K562 (cell line): Measurements from ENCODE around the gene CXXC4.

ENCODE experiments used
- FOXA3 ChIP-seq, 2 experiments: fragments of 450-650 bp in 1 of 2; sonication (generic) in 1 of 2; formaldehyde crosslinking; IDR thresholded peaks in 1 of 2; conservative IDR thresholded peaks in 1 of 2; 2 replicates each; pipeline versions ENCODE4 v1.4.0 to v1.8.0; 2020 to 2022; ENCODE audit warnings: mild to moderate bottlenecking in 2 of 2, missing genetic modification reagents in 1 of 2
- NFXL1 ChIP-seq: fragments of 450-650 bp; formaldehyde crosslinking; IDR thresholded peaks from 2 replicates; pipeline ENCODE4 v1.4.0; 2021; ENCODE audit warnings: mild to moderate bottlenecking
- SP1 ChIP-seq: sonication (generic); formaldehyde crosslinking; IDR thresholded peaks from 2 replicates; pipeline ENCODE4 v1.8.1; 2022; ENCODE audit warnings: mild to moderate bottlenecking, missing genetic modification reagents
- TF ChIP-seq, protein P1 (sequence below), 3 experiments: IDR thresholded peaks in 2 of 3; conservative IDR thresholded peaks in 1 of 3; 2 replicates each; pipeline ENCODE4 v1.5.1; 2011 to 2012; ENCODE audit warnings: low read length in 3 of 3, mild to moderate bottlenecking in 3 of 3, control low read depth in 2 of 3, improper control_type of control experiment in 1 of 3, inconsistent platforms in 1 of 3, low read depth in 1 of 3, mixed read lengths in 1 of 3, moderate library complexity in 1 of 3; ENCODE audit not compliant: insufficient read depth in 2 of 3
- TF ChIP-seq, protein P2 (sequence below), 2 experiments: fragments of 250-450 bp in 1 of 2; fragments of 450-650 bp in 1 of 2; sonication (Bioruptor Pico) in 1 of 2; IDR thresholded peaks; 2 replicates each; pipeline versions ENCODE4 v1.6.1 to v1.8.0; 2016 to 2021; ENCODE audit warnings: mild to moderate bottlenecking in 2 of 2, moderate library complexity in 2 of 2, missing compliant biosample characterization in 1 of 2, missing genetic modification characterization in 1 of 2

DNA sequence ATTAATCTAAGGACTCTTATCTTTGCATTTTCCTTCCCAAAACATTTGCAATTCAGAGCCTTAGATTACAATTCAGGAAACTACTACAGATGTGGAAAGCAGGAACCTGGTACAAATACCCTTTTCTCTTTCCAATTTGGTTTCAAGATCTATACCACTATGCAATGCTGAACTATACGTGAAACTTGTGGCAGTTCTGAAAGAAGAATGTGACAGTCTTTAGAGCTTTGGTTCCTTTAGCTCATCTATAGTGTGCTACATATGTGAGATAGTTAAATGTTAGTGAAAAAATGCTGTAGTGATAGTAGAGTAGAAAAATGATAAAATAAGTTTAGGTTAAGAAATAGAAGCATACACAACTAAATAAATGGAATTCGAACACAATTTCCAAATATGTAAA is 50.0 kb downstream of the CXXC4 start:
- TF ChIP-seq, protein P1, sequence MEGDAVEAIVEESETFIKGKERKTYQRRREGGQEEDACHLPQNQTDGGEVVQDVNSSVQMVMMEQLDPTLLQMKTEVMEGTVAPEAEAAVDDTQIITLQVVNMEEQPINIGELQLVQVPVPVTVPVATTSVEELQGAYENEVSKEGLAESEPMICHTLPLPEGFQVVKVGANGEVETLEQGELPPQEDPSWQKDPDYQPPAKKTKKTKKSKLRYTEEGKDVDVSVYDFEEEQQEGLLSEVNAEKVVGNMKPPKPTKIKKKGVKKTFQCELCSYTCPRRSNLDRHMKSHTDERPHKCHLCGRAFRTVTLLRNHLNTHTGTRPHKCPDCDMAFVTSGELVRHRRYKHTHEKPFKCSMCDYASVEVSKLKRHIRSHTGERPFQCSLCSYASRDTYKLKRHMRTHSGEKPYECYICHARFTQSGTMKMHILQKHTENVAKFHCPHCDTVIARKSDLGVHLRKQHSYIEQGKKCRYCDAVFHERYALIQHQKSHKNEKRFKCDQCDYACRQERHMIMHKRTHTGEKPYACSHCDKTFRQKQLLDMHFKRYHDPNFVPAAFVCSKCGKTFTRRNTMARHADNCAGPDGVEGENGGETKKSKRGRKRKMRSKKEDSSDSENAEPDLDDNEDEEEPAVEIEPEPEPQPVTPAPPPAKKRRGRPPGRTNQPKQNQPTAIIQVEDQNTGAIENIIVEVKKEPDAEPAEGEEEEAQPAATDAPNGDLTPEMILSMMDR (IDR thresholded peaks at IDR 0.05 in 2 of 3, conservative IDR thresholded peaks at IDR 0.05 in 1 of 3; ENCODE audit: insufficient read depth in 2 of 3, low read depth in 1 of 3, low read length in 3 of 3) = no peak
- TF ChIP-seq NFXL1 = no peak
- TF ChIP-seq FOXA3 (CRISPR knock-in tag; conservative IDR thresholded peaks at IDR 0.05 in 1 of 2, IDR thresholded peaks at IDR 0.05 in 1 of 2) = no peak
- TF ChIP-seq, protein P2, sequence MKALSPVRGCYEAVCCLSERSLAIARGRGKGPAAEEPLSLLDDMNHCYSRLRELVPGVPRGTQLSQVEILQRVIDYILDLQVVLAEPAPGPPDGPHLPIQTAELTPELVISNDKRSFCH (CRISPR knock-in tag; IDR thresholded peaks at IDR 0.05) = no peak
- TF ChIP-seq, protein P2 (tag; IDR thresholded peaks at IDR 0.05) = no peak
- TF ChIP-seq SP1 = no peak
